Thyroid gland (tissue), 4 donors: ENCODE results near the gene BPIFB6.

Experiments used
- CTCF ChIP-seq, 6 experiments: fragments of 200-600 bp in 3 of 6; fragments of 450-650 bp in 3 of 6; sonication (generic) in 3 of 6; IDR thresholded peaks; one replicate each; pipeline ENCODE4 v1.5.1; 2016 to 2019; ENCODE audit warnings: antibody characterized with exemption in 6 of 6, mild to moderate bottlenecking in 2 of 6, inconsistent platforms in 1 of 6, moderate library complexity in 1 of 6
- POLR2A ChIP-seq, 2 donors: fragments of 450-650 bp; IDR thresholded peaks; one replicate each; pipeline ENCODE4 v1.6.1; 2017; ENCODE audit warnings: antibody characterized with exemption in 2 of 2, mild to moderate bottlenecking in 2 of 2, moderate library complexity in 1 of 2

- no peak for TF ChIP-seq CTCF (IDR thresholded peaks at IDR 0.05)
- TF ChIP-seq POLR2A (IDR thresholded peaks at IDR 0.05): no peak
Observed at GRCh38 chr20:33024609-33025317, 6.7 kb upstream of the BPIFB6 start.
